HG03342 (cell line): ENCODE data around the gene EVA1A.
A peak's percentile ranks its signal among the peaks of the same experiment; 100 is the strongest.
"Not testable (repeated sequence)": the region's sequence is repeated elsewhere in the genome, so short reads cannot be mapped to it uniquely, and the experiment has no call there.

ENCODE experiments used
- ATAC-seq: cut with Tn5 transposase; IDR thresholded peaks from one replicate; pipeline ENCODE4 v1.9.1; 2021; ENCODE audit warnings: mild to moderate bottlenecking, moderate library complexity; ENCODE audit not compliant: unreplicated experiment

EVA1A gene

GRCh38 chr2:75491129-75491753, 69.5 kb downstream of the EVA1A start:
- no peak for ATAC-seq

GRCh38 chr2:75489721-75490120, 71.0 kb downstream of the EVA1A start:
- ATAC-seq = no peak

DNA sequence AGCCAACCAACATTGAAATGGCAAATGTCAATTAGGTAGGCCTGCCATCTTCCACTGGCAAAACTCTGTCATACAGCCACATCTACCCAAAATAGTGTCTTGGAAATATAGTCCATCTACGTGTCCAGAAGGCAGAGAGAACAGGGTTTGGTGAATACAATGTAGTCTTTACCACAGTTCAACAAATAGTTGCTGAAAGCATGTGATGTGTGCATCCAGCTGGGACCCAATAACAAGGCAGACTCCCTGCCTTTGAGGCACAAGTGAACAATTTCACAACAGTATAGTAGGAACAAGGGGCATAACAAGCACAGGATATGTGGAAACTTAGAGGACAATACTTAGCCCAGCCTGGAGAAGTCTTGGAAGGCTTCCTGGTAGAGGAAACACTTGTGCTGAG, 72.6 kb downstream of the EVA1A start:
- no peak for ATAC-seq

- ATAC-seq = not testable (repeated sequence)
Measured at GRCh38 chr2:75486735-75487134, 74.0 kb downstream of the EVA1A start.

GRCh38 chr2:75484840-75485239, 75.9 kb downstream of the EVA1A start:
- ATAC-seq = no peak

GRCh38 chr2:75483878-75484277, 76.9 kb downstream of the EVA1A start:
- ATAC-seq = no peak

- no peak for ATAC-seq
Measured at GRCh38 chr2:75482398-75482797, 78.3 kb downstream of the EVA1A start.

DNA sequence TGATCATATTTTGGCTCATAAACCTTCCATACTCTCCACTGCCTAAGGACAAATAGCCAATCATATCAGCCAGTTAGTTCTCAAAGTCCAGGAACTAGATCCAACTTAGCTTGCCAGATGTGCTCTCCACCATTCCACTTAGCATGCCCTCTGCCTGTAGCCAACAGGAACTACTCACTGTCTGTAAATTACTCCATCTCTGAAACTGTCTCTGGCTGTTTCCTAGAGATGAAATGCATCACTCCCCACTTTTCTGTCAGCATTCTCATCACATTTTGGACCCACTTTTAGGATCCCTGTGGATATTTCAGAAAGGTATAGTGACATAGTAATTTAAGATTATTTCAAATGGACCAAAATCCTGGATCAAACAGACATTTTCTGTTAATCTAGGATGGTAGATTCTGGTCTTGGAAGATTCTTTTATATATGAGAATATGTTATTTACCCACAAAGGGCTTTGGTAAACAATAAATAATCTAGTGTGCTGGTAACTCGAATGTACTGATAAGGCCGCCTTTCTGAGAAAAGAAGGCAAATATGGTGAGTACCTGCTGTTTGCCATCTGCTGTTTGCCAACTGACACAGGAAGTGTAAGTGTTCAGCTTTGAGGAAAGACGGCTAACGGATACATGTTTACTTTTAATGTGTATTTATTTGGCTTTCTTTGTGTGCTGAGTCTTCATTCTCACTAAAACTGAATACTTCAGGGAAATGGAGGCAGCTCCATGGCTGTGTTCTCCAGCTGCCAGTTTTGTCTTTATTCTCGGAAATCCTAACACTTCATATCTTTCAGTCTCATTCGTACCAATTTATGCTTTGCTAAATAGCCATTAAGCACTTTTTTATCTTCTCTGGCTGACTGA, 79.5 kb downstream of the EVA1A start:
- ATAC-seq = no peak

DNA sequence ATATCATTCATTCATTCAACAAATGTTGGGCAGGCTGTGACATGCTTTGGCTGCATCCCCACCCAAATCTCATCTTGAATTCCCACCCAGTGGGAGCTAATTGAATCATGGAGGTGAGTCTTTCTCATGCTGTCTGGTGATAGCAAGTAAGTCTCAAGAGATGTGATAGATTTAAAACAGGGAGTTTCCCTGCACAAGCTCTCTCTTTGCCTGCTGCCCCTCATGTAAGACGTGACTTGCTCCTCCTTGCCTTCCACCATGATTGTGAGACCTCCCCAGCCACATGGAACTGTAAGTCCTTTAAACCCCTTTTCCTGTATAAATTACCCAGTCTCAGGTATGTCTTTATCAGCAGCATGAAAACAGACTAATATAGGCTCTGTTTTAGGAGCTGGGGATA, 83.0 kb downstream of the EVA1A start:
- ATAC-seq = not testable (repeated sequence)

DNA sequence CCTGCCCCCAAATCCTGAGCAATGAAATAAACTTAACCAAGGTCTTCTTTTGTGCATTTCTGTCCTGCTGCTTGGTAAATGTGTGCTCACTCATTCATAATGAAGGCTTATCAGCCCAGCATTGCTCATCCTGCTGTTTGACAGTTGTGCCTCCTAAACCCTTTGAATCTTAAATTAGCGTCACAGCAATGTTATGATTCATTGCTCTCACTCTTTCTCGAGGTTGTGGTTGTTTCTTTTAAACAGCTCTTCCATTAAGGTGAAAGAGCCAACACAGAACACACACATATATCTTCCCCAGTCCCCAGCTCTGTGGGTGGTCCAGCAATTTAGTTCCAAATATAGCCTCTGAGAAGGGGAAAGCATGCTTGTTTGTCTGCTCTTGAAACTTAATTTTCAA, 84.0 kb downstream of the EVA1A start:
- no peak for ATAC-seq

DNA sequence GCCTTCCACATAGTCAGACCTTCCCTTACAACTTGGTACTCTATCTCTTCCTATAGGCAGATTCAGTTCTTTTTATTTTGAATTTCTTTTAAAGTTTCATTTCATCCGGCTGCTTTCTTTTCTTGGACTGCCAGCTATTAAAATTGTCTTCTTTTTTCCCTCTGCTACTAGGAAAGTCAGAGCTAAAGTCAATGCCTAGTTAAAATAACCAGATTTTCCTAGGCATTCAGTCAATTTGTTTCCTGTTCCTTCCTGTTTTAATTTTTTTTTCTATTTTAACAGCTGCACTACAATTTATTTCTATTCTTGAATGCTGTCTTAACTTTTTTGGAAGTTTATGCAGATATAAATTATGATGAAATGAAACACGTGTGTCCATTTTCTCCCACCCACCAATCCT, 84.8 kb downstream of the EVA1A start:
- ATAC-seq = no peak

GRCh38 chr2:75475049-75475448, 85.7 kb downstream of the EVA1A start:
- no peak for ATAC-seq

DNA sequence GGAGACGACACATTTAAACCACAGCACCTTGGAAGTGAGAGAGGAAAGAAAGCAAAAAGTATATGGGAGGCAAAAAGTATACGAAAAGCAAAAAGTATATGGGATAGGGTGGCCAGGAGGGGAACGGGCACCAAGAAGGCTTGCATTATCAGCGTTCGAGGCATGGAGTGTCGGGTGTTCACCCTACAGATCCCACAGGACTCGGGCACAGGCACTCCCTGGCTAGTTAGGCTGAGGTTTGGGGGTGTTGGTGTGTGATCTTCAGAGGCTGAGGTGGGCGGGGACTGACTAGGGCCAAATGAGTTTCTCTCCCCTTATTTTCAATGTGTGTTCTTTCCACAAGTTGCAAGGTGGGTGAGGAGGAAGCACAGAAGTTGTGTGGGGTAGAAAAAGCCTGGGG, 86.6 kb downstream of the EVA1A start:
- no peak for ATAC-seq

- peak; percentile 41 for ATAC-seq
Measured at GRCh38 chr2:75466708-75467311, 93.9 kb downstream of the EVA1A start.

GRCh38 chr2:75465317-75465984, 95.3 kb downstream of the EVA1A start:
- no peak for ATAC-seq

DNA sequence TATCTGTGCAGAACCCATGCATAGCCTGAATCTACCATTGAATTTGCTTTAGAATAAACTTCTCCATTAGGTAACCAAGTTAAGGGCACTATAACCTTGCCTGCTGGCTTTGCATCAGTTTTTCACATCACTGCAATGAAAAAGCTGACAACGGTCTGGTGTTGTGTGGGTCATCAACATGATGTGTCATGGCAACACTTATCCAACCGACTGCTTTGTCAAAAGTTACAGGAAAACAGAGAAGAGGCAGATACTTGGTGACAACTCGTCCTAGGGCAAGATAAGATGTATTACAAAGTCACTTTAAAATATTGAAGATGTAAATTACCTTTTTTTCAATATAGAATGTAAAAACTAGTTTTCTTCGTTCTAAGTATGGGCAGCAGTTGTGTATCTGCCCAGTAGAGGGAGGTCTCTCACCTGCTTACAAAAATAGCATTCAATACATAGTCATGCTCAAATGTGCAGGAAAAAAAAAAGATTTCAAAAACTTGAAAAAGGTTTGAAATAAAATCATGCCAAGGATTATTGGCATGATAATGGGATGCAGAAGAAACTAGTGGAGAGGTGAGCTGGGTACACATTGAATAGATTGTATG, 96.3 kb downstream of the EVA1A start:
- peak; percentile 62 for ATAC-seq

DNA sequence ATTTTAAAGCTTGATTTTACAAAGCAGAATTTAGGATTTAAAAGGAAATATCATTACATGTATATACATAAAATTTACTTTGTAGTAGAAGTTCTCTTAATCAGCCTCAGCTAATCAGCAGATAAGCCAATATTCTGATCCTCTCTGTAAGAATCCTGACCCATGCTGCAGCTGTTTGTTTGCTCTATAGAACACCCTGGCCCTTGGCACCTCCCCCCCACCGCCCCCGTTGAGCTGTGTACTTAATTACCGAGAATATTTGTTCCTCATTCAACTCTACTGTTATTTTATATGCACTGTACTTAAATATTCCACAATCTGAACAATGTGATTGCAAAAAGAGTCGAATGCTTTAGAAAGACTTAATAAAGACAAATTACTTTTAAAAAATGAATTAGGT, 98.0 kb downstream of the EVA1A start:
- ATAC-seq = no peak

DNA sequence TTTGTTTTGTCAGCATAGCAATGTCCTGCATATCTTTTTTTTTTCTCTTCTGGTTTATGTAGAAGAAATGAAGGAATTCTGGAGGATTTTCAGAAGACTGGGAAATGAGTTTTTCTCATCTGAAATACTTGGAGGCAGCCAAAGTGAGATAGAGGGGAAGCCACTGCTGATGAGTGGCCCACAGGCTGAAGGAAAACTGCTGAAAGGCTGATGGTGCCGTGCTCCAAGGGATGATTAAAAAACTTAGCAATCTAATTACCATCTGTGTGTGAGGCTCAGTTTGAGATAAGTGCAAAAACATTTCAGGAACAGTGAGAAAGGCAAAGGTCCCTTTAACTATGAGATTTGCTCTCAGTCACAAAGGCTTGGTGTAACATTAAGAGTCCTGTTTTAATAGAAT, 98.5 kb downstream of the EVA1A start:
- ATAC-seq = no peak

DNA sequence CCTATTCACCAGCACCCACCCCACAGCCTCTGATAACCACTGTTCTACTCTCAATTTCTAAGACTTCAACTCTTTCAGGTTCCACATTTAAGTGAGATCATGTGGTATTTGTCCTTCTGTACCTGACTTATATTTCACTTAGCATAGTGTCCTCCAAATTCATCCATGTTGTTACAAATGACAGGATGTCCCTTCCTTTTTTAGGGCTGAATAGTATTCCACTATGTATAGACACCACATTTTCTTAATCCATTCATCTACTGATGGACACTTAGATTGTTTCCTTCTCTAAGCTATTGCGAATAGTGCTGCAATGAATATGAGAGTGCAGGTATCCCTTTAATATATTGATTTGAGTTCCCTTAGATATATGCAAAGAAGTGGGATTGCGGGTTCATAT, 100.1 kb downstream of the EVA1A start:
- no peak for ATAC-seq

GRCh38 chr2:75459565-75460310, 101.0 kb downstream of the EVA1A start:
- no peak for ATAC-seq
